CD4-positive, alpha-beta memory T cell (primary cell): ENCODE results near the gene DENND4A. TPM values are rescaled to one million over a fixed set of nuclear protein-coding genes. Genes with fewer than 3 reads are reported as not detected.

Experiments used
- CTCF ChIA-PET: fragments of 350-600 bp; sonication (Branson Sonifier 250); formaldehyde crosslinking; loops from one replicate; lab custom pipeline; 2021; ENCODE audit warnings: inconsistent platforms; ENCODE audit not compliant: partially characterized antibody; lab: Charles Lee
- POLR2A ChIA-PET: fragments of 350-600 bp; sonication (Branson Sonifier 250); formaldehyde crosslinking; loops from one replicate; lab custom pipeline; 2021; ENCODE audit not compliant: partially characterized antibody; lab: Charles Lee
- DNase-seq, 5 donors: peaks; one replicate each; pipeline versions ENCODE4 v3.0.0 to v3.0.0-alpha.2; 2020 to 2022; ENCODE audit warnings: mixed read lengths in 1 of 5
- H3K27ac ChIP-seq: one replicate; pipeline ENCODE4 v1.7.0; 2013; ENCODE audit warnings: low read depth, low read length
- H3K27me3 ChIP-seq: 2 replicates; pipeline ENCODE4 v1.7.0; 2013; ENCODE audit warnings: mild to moderate bottlenecking, low read length, moderate library complexity; ENCODE audit not compliant: insufficient read depth
- H3K36me3 ChIP-seq: 2 replicates; pipeline ENCODE4 v1.7.0; 2013; ENCODE audit warnings: mild to moderate bottlenecking, low read length, moderate library complexity; ENCODE audit not compliant: insufficient read depth
- H3K4me1 ChIP-seq: 2 replicates; pipeline ENCODE4 v1.7.0; 2013; ENCODE audit warnings: mild to moderate bottlenecking, low read length, moderate library complexity; ENCODE audit not compliant: insufficient read depth
- H3K4me3 ChIP-seq, 2 donors: one replicate each; pipeline ENCODE4 v1.7.0; 2013; ENCODE audit warnings: low read length in 2 of 2, mild to moderate bottlenecking in 1 of 2
- H3K9me3 ChIP-seq, 2 donors: one replicate each; pipeline ENCODE4 v1.7.0; 2013; ENCODE audit warnings: low read length in 2 of 2, control low read depth in 1 of 2; ENCODE audit not compliant: control insufficient read depth in 1 of 2
- H3K27ac Mint-ChIP-seq, 7 donors: one replicate each; pipeline ENCODE4 v1.8.0; 2020 to 2021; ENCODE audit warnings: mixed read lengths in 7 of 7, mild to moderate bottlenecking in 6 of 7, inconsistent platforms in 3 of 7, moderate library complexity in 3 of 7
- H3K27me3 Mint-ChIP-seq, 2 donors: one replicate each; pipeline ENCODE4 v1.8.0; 2020 to 2021; ENCODE audit warnings: mixed read lengths in 2 of 2
- H3K36me3 Mint-ChIP-seq, 2 donors: one replicate each; pipeline ENCODE4 v1.8.0; 2020 to 2021; ENCODE audit warnings: mixed read lengths in 2 of 2, inconsistent platforms in 1 of 2, mild to moderate bottlenecking in 1 of 2
- H3K4me1 Mint-ChIP-seq, 4 donors: one replicate each; pipeline ENCODE4 v1.8.0; 2020 to 2021; ENCODE audit warnings: mixed read lengths in 4 of 4, mild to moderate bottlenecking in 1 of 4
- H3K4me3 Mint-ChIP-seq, 8 donors: one replicate each; pipeline ENCODE4 v1.8.0; 2020 to 2021; ENCODE audit warnings: mixed read lengths in 8 of 8, mild to moderate bottlenecking in 7 of 8, moderate library complexity in 6 of 8, inconsistent platforms in 3 of 8
- H3K9me3 Mint-ChIP-seq, 8 donors: one replicate each; pipeline ENCODE4 v1.8.0; 2020 to 2021; ENCODE audit warnings: mixed read lengths in 8 of 8, mild to moderate bottlenecking in 5 of 8, inconsistent platforms in 3 of 8, moderate library complexity in 1 of 8
- intact Hi-C: fragments of 100-400 bp; cut with micrococcal nuclease; formaldehyde crosslinking; loops from one replicate; pipeline ENCODE4 v1.15.1; 2023
- polyA plus RNA-seq, 2 donors: library from polyadenylated mRNA; unstranded; fragments of 300-500 nt; fragmentation: Illumina TruSeq; gene quantifications; one replicate each; pipeline ENCODE4 v1.2.3, GENCODE V29; 2021
- total RNA-seq, 2 experiments: library from RNA; stranded (reverse); gene quantifications; one replicate each; pipeline ENCODE4 v1.2.3, GENCODE V29; 2021

DENND4A gene
- total and polyA plus RNA-seq, 4 experiments from 2014 or later = 8.4 to 69.4 (median 42.2) TPM

- H3K4me1 Mint-ChIP-seq = peaks cover 41 to 61% (median 50%) of the 10 kb centered on the region in 4 donors
- no peaks in the 10 kb centered on the region for H3K9me3 Mint-ChIP-seq
- no peaks in the 10 kb centered on the region for H3K9me3 ChIP-seq
- no peak overlapping the region for H3K27ac Mint-ChIP-seq
- no peak overlapping the region for H3K4me3 Mint-ChIP-seq
- H3K36me3 Mint-ChIP-seq = peaks cover 3 to 12% of the 10 kb centered on the region in 2 donors
- H3K27me3 ChIP-seq = no peaks in the 10 kb centered on the region
- DNase-seq = no peak
- H3K27ac ChIP-seq = no peak overlapping the region
- H3K4me1 ChIP-seq = peaks cover 69% of the 10 kb centered on the region
- intact Hi-C loops = no loop called here
- H3K4me3 ChIP-seq = no peak overlapping the region
- no peaks in the 10 kb centered on the region for H3K36me3 ChIP-seq
- ChIA-PET POLR2A (interaction anchor here (5.1 kb wide), 1 partner anchor 26 kb away, joined by 26 read pairs; the partner anchor contains the start of gene DENND4A), CTCF (interaction anchor here (0.7 to 1.7 kb wide), 3 partner anchors 26 to 81 kb away, joined by 3 to 4 read pairs (median 4); no protein-coding TSS in a partner anchor)
- no peaks in the 10 kb centered on the region for H3K27me3 Mint-ChIP-seq
Observed at GRCh38 chr15:65765106-65765505, 27.0 kb downstream of the DENND4A start.

GRCh38 chr15:65762914-65763787, 28.9 kb downstream of the DENND4A start:
- Mint-ChIP-seq H3K4me1 (peaks cover 35 to 54% (median 43%) of the 10 kb centered on the region in 4 donors), H3K9me3 (no peaks in the 10 kb centered on the region), H3K36me3 (peaks cover 3 to 17% of the 10 kb centered on the region in 2 donors), H3K27ac (peak overlapping the region in 5 of 7 donors; percentile 3 to 47 (median 37)), H3K4me3 (peak overlapping the region in 5 of 8 donors; percentile 12 to 66 (median 25)), H3K27me3 (no peaks in the 10 kb centered on the region)
- DNase-seq = no peak
- H3K4me3 ChIP-seq = no peak overlapping the region
- CTCF ChIA-PET = interaction anchor here (0.7 to 1.5 kb wide), 6 partner anchors 9 to 93 kb away, joined by 3 to 7 read pairs (median 4); no protein-coding TSS in a partner anchor
- no peaks in the 10 kb centered on the region for H3K27me3 ChIP-seq
- no peaks in the 10 kb centered on the region for H3K36me3 ChIP-seq
- peaks cover 61% of the 10 kb centered on the region for H3K4me1 ChIP-seq
- intact Hi-C loops = no loop called here
- no peaks in the 10 kb centered on the region for H3K9me3 ChIP-seq
- POLR2A ChIA-PET = interaction anchor here (1.6 to 2.6 kb wide), 2 partner anchors 28 to 70 kb away, joined by 7 to 10 read pairs; partner anchors contain the start of gene DENND4A
- H3K27ac ChIP-seq = no peak overlapping the region

GRCh38 chr15:65762399-65762798, 29.7 kb downstream of the DENND4A start:
- no peak for DNase-seq
- Mint-ChIP-seq H3K4me1 (peaks cover 28 to 46% (median 36%) of the 10 kb centered on the region in 4 donors), H3K4me3 (peak overlapping the region in 4 of 8 donors; percentile 25 to 66 (median 42)), H3K36me3 (peaks cover 3 to 19% of the 10 kb centered on the region in 2 donors), H3K9me3 (no peaks in the 10 kb centered on the region), H3K27ac (peak overlapping the region in 1 of 7 donors; percentile 36), H3K27me3 (no peaks in the 10 kb centered on the region)
- no peak overlapping the region for H3K27ac ChIP-seq
- H3K36me3 ChIP-seq = no peaks in the 10 kb centered on the region
- no peaks in the 10 kb centered on the region for H3K27me3 ChIP-seq
- H3K4me3 ChIP-seq = no peak overlapping the region
- POLR2A ChIA-PET = interaction anchor here (1.6 to 2.6 kb wide), 2 partner anchors 29 to 70 kb away, joined by 7 to 10 read pairs; partner anchors contain the start of gene DENND4A
- no peaks in the 10 kb centered on the region for H3K9me3 ChIP-seq
- CTCF ChIA-PET = interaction anchor here (0.8 to 1.5 kb wide), 5 partner anchors 8 to 94 kb away, joined by 3 to 7 read pairs (median 4); no protein-coding TSS in a partner anchor
- intact Hi-C loops = no loop called here
- H3K4me1 ChIP-seq = peaks cover 54% of the 10 kb centered on the region

- no peak overlapping the region for H3K4me3 ChIP-seq
- H3K4me1 Mint-ChIP-seq = peaks cover 21 to 40% (median 29%) of the 10 kb centered on the region in 4 donors
- CTCF ChIA-PET = no interaction called here
Observed at GRCh38 chr15:65761210-65761926, 30.7 kb downstream of the DENND4A start.

GRCh38 chr15:65759441-65759840, 32.7 kb downstream of the DENND4A start:
- Histone ChIP-seq H3K9me3 (no peaks in the 10 kb centered on the region), H3K27ac (no peak overlapping the region), H3K27me3 (no peaks in the 10 kb centered on the region), H3K4me3 (no peak overlapping the region), H3K4me1 (peaks cover 34% of the 10 kb centered on the region), H3K36me3 (no peaks in the 10 kb centered on the region)
- H3K27ac Mint-ChIP-seq = no peak overlapping the region
- H3K4me3 Mint-ChIP-seq = peak overlapping the region in 1 of 8 donors; percentile 0
- CTCF ChIA-PET = no interaction called here
- H3K9me3 Mint-ChIP-seq = no peaks in the 10 kb centered on the region
- H3K4me1 Mint-ChIP-seq = peaks cover 19 to 35% (median 29%) of the 10 kb centered on the region in 4 donors
- intact Hi-C loops = loop anchor here (5.0 kb wide), 1 partner anchor 33 kb away; the partner anchor contains the start of gene DENND4A
- peaks cover 9 to 38% of the 10 kb centered on the region in 2 donors for H3K36me3 Mint-ChIP-seq
- no peak for DNase-seq
- POLR2A ChIA-PET = interaction anchor here (1.9 kb wide), 1 partner anchor 32 kb away, joined by 5 read pairs; the partner anchor contains the start of gene DENND4A
- no peaks in the 10 kb centered on the region for H3K27me3 Mint-ChIP-seq

More at GRCh38 chr15:65761210-65761926, 30.7 kb downstream of the DENND4A start:
- Mint-ChIP-seq H3K4me3 (peak overlapping the region; percentile 15 to 73 (median 40)), H3K9me3 (no peaks in the 10 kb centered on the region), H3K27me3 (no peaks in the 10 kb centered on the region), H3K36me3 (peaks cover 3 to 21% of the 10 kb centered on the region in 2 donors), H3K27ac (peak overlapping the region in 6 of 7 donors; percentile 3 to 80 (median 57))
- H3K4me1 ChIP-seq = peaks cover 44% of the 10 kb centered on the region
- no peaks in the 10 kb centered on the region for H3K27me3 ChIP-seq
- intact Hi-C loops = no loop called here
- H3K9me3 ChIP-seq = no peaks in the 10 kb centered on the region
- no peaks in the 10 kb centered on the region for H3K36me3 ChIP-seq
- POLR2A ChIA-PET = interaction anchor here (1.3 to 2.6 kb wide), 3 partner anchors 29 to 71 kb away, joined by 3 to 7 read pairs (median 5); partner anchors contain the start of gene DENND4A
- no peak for DNase-seq
- H3K27ac ChIP-seq = peak overlapping the region; percentile 24

GRCh38 chr15:65758242-65758641, 33.9 kb downstream of the DENND4A start:
- POLR2A ChIA-PET = no interaction called here
- no peaks in the 10 kb centered on the region for H3K9me3 Mint-ChIP-seq
- Histone ChIP-seq H3K9me3 (no peaks in the 10 kb centered on the region), H3K36me3 (no peaks in the 10 kb centered on the region), H3K27me3 (no peaks in the 10 kb centered on the region), H3K4me3 (no peak overlapping the region), H3K27ac (no peak overlapping the region), H3K4me1 (peaks cover 26% of the 10 kb centered on the region)
- CTCF ChIA-PET = no interaction called here
- intact Hi-C loops = loop anchor here (5.0 kb wide), 1 partner anchor 34 kb away; the partner anchor contains the start of gene DENND4A
- peaks cover 9 to 42% of the 10 kb centered on the region in 2 donors for H3K36me3 Mint-ChIP-seq
- H3K27me3 Mint-ChIP-seq = no peaks in the 10 kb centered on the region
- H3K4me3 Mint-ChIP-seq = no peak overlapping the region
- H3K27ac Mint-ChIP-seq = peak overlapping the region in 1 of 7 donors; percentile 30
- peaks cover 18 to 33% (median 27%) of the 10 kb centered on the region in 4 donors for H3K4me1 Mint-ChIP-seq
- DNase-seq = no peak
